H1 (cell line): ENCODE measurements around the gene UPP1. TPM values are rescaled to one million over a fixed set of nuclear protein-coding genes. Genes with fewer than 3 reads are reported as not detected.
"Not testable (repeated sequence)": the region's sequence is repeated elsewhere in the genome, so short reads cannot be mapped to it uniquely, and the experiment has no call there.

ENCODE experiments used
- CTCF ChIA-PET: fragments of 300-600 bp; sonication (Branson Sonifier 250); formaldehyde crosslinking; loops from one replicate; lab custom pipeline; 2021; ENCODE audit not compliant: partially characterized antibody; lab: Charles Lee
- POLR2A ChIA-PET: fragments of 300-600 bp; sonication (Branson Sonifier 250); formaldehyde crosslinking; loops from one replicate; lab custom pipeline; 2021; ENCODE audit warnings: inconsistent platforms; ENCODE audit not compliant: partially characterized antibody; lab: Charles Lee
- DNase-seq, 2 experiments: peaks; one replicate each; pipeline versions ENCODE4 v3.0.0 to v3.0.0-alpha.2; 2010 to 2022; ENCODE audit warnings: low spot score in 2 of 2, low read depth in 1 of 2, mixed read lengths in 1 of 2
- FAIRE-seq: peaks from 2 replicates; lab custom pipeline; 2011; peaks lifted over from hg19 to GRCh38; lab: Jason Lieb, UNC
- H2AFZ ChIP-seq: 2 replicates; pipeline ENCODE4 v1.8.1; 2012; ENCODE audit warnings: low read length, inconsistent platforms
- H2AK5ac ChIP-seq: 2 replicates; pipeline ENCODE4 v1.6.1; 2013; ENCODE audit warnings: low read depth, low read length
- H2BK120ac ChIP-seq: replicated peaks from 2 replicates; pipeline ENCODE3; 2013; ENCODE audit warnings: low read depth, low read length, inconsistent platforms
- H2BK12ac ChIP-seq: 2 replicates; pipeline ENCODE4 v1.6.1; 2013; ENCODE audit warnings: low read depth, low read length
- H2BK15ac ChIP-seq: 2 replicates; pipeline ENCODE4 v1.6.1; 2013; ENCODE audit warnings: low read length
- H2BK20ac ChIP-seq: 2 replicates; pipeline ENCODE4 v1.6.1; 2013; ENCODE audit warnings: low read length
- H2BK5ac ChIP-seq: 2 replicates; pipeline ENCODE4 v1.6.1; 2013; ENCODE audit warnings: low read depth, low read length
- H3K14ac ChIP-seq: 2 replicates; pipeline ENCODE4 v1.6.1; 2013; ENCODE audit warnings: inconsistent platforms; ENCODE audit not compliant: insufficient read length
- H3K18ac ChIP-seq: 2 replicates; pipeline ENCODE4 v1.6.1; 2013; ENCODE audit warnings: low read length; ENCODE audit errors: extremely low read depth
- H3K23ac ChIP-seq: 2 replicates; pipeline ENCODE4 v1.6.1; 2013; ENCODE audit warnings: inconsistent platforms; ENCODE audit not compliant: insufficient read length
- H3K23me2 ChIP-seq: 2 replicates; pipeline ENCODE4 v1.6.1; 2013; ENCODE audit warnings: low read depth, low read length
- H3K27ac ChIP-seq: 2 replicates; pipeline ENCODE4 v1.6.1; 2011; ENCODE audit warnings: low read depth, low read length, inconsistent platforms
- H3K27me3 ChIP-seq, 4 experiments: replicated peaks in 1 of 4; 1 replicate in 1 of 4; 2 replicates in 3 of 4; pipeline versions ENCODE4 v1.6.1 to v1.8.1; 2011 to 2013; ENCODE audit warnings: low read length in 3 of 4, mild to moderate bottlenecking in 3 of 4, inconsistent platforms in 2 of 4, mixed read lengths in 2 of 4, moderate library complexity in 1 of 4; ENCODE audit not compliant: control insufficient read depth in 3 of 4, insufficient read depth in 3 of 4; ENCODE audit errors: extremely low read depth in 1 of 4
- H3K36me3 ChIP-seq, 4 experiments: 2 replicates each; pipeline versions ENCODE4 v1.6.1 to v1.8.1; 2011 to 2013; ENCODE audit warnings: mild to moderate bottlenecking in 4 of 4, low read length in 3 of 4, moderate library complexity in 2 of 4, control low read depth in 1 of 4, inconsistent platforms in 1 of 4; ENCODE audit not compliant: insufficient read depth in 4 of 4, control insufficient read depth in 2 of 4
- H3K4ac ChIP-seq: replicated peaks from 2 replicates; pipeline ENCODE3; 2013; ENCODE audit warnings: low read length, low read depth, mixed read lengths, inconsistent platforms; ENCODE audit not compliant: insufficient read length
- H3K4me1 ChIP-seq, 4 experiments: replicated peaks in 1 of 4; 1 replicate in 1 of 4; 2 replicates in 3 of 4; pipeline versions ENCODE4 v1.6.1 to v1.8.1; 2011 to 2013; ENCODE audit warnings: low read length in 3 of 4, inconsistent platforms in 2 of 4, mixed read lengths in 1 of 4; ENCODE audit not compliant: insufficient read depth in 4 of 4, control insufficient read depth in 3 of 4
- H3K4me2 ChIP-seq, 2 experiments: 2 replicates each; pipeline versions ENCODE4 v1.6.1 to v1.8.1; 2011 to 2013; ENCODE audit warnings: low read depth in 2 of 2, low read length in 2 of 2, control low read depth in 1 of 2, inconsistent platforms in 1 of 2, mild to moderate bottlenecking in 1 of 2; ENCODE audit not compliant: insufficient read depth in 1 of 2
- H3K4me3 ChIP-seq, 4 experiments: fragments of 200-600, 300-600 bp in 1 of 4; sonication (generic), shearing (Covaris generic), sonication (Bioruptor Twin) in 1 of 4; 2 replicates each; pipeline versions ENCODE4 v1.5.1 to v1.8.1; 2011 to 2016; ENCODE audit warnings: low read length in 4 of 4, low read depth in 3 of 4, control low read depth in 2 of 4, inconsistent platforms in 2 of 4, mild to moderate bottlenecking in 2 of 4, mixed read lengths in 1 of 4, moderate library complexity in 1 of 4; ENCODE audit not compliant: insufficient read depth in 2 of 4; ENCODE audit errors: extremely low read depth in 1 of 4
- H3K56ac ChIP-seq: replicated peaks from 2 replicates; pipeline ENCODE3; 2013; ENCODE audit warnings: low read depth, mild to moderate bottlenecking, mixed read lengths, low read length, inconsistent platforms; ENCODE audit not compliant: insufficient read length
- H3K79me1 ChIP-seq: 2 replicates; pipeline ENCODE4 v1.6.1; 2013; ENCODE audit warnings: low read depth, low read length, control low read depth
- H3K79me2 ChIP-seq, 2 experiments: 2 replicates each; pipeline versions ENCODE4 v1.6.1 to v1.8.1; 2012 to 2013; ENCODE audit warnings: low read length in 2 of 2, mild to moderate bottlenecking in 2 of 2, inconsistent platforms in 1 of 2; ENCODE audit not compliant: insufficient read depth in 2 of 2, control insufficient read depth in 1 of 2
- H3K9ac ChIP-seq, 4 experiments: replicated peaks in 1 of 4; 1 replicate in 1 of 4; 2 replicates in 3 of 4; pipeline versions ENCODE4 v1.6.1 to v1.8.1; 2011 to 2013; ENCODE audit warnings: low read depth in 3 of 4, low read length in 3 of 4, control low read depth in 2 of 4, mild to moderate bottlenecking in 2 of 4, moderate library complexity in 2 of 4, inconsistent platforms in 1 of 4; ENCODE audit errors: extremely low read depth in 1 of 4
- H3K9me3 ChIP-seq, 2 experiments: 2 replicates each; pipeline versions ENCODE4 v1.6.1 to v1.8.1; 2012 to 2013; ENCODE audit warnings: mild to moderate bottlenecking in 2 of 2, moderate library complexity in 2 of 2, control low read depth in 1 of 2, inconsistent platforms in 1 of 2, low read depth in 1 of 2, low read length in 1 of 2, mixed read lengths in 1 of 2; ENCODE audit not compliant: insufficient read depth in 2 of 2
- H4K20me1 ChIP-seq, 2 experiments: replicated peaks in 1 of 2; 2 replicates each; pipeline versions ENCODE3 to v1.8.1; 2011 to 2013; ENCODE audit warnings: inconsistent platforms in 2 of 2, low read length in 2 of 2, mild to moderate bottlenecking in 1 of 2; ENCODE audit not compliant: insufficient read depth in 2 of 2, control insufficient read depth in 1 of 2
- H4K5ac ChIP-seq: 2 replicates; pipeline ENCODE4 v1.6.1; 2013; ENCODE audit warnings: low read length, low read depth, mixed read lengths, inconsistent platforms; ENCODE audit not compliant: insufficient read length
- H4K8ac ChIP-seq: 2 replicates; pipeline ENCODE4 v1.8.0; 2013; ENCODE audit warnings: mild to moderate bottlenecking, moderate library complexity, low read length, inconsistent platforms; ENCODE audit not compliant: insufficient read depth; ENCODE audit errors: extremely low read depth
- H4K91ac ChIP-seq: replicated peaks from 2 replicates; pipeline ENCODE3; 2013; ENCODE audit warnings: low read length, mixed read lengths, inconsistent platforms; ENCODE audit not compliant: insufficient read length
- GABPA ChIP-seq: IDR thresholded peaks from 2 replicates; pipeline ENCODE4 v1.6.1; 2011; ENCODE audit warnings: mild to moderate bottlenecking, low read length, moderate library complexity, borderline replicate concordance; ENCODE audit not compliant: insufficient read depth
- RBBP5 ChIP-seq: IDR thresholded peaks from 2 replicates; pipeline ENCODE4 v1.7.1; 2012; ENCODE audit warnings: low read depth, mild to moderate bottlenecking, inconsistent platforms, low read length, moderate library complexity, borderline replicate concordance
- TCF12 ChIP-seq: IDR thresholded peaks from 2 replicates; pipeline ENCODE4 v1.6.1; 2011; ENCODE audit warnings: low read depth, mild to moderate bottlenecking, low read length
- WGBS, 2 experiments: shearing (Covaris generic) in 1 of 2; methylation state at CpG; one replicate each; pipeline versions ENCODE4 v1.1.6 to v1.1.7; 2013 to 2015; ENCODE audit warnings: low lambda C conversion rate in 2 of 2, mixed read lengths in 2 of 2, inconsistent platforms in 1 of 2, low coverage in 1 of 2, missing lambda C conversion rate in 1 of 2; ENCODE audit not compliant: insufficient replicate concordance in 2 of 2, insufficient coverage in 1 of 2, insufficient read length in 1 of 2; ENCODE audit errors: extremely low coverage in 1 of 2, missing lambda C conversion rate in 1 of 2; 5-methylcytosine and 5-hydroxymethylcytosine counted together
- polyA plus RNA-seq, 7 experiments: library from polyadenylated mRNA; depleted of rRNA in 3 of 7; stranded (reverse) in 5 of 7; unstranded in 2 of 7; fragments of >200 nt in 5 of 7; fragments of 200-250 nt in 2 of 7; gene quantifications; 1 replicate in 5 of 7; 2 replicates in 1 of 7; 4 replicates in 1 of 7; pipeline versions ENCODE4 v1.2.1 to v1.2.3, GENCODE V29; 2011 to 2013; ENCODE audit warnings: missing spikeins in 2 of 7, mixed read lengths in 2 of 7
- total RNA-seq: library from RNA; stranded (reverse); fragmentation: NEBNext Ultra II Directional; extraction: Animal tissue kit (Norgen Biotek cat#: 25700); gene quantifications from 2 replicates; pipeline ENCODE4 v1.2.1, GENCODE V29; 2021

Gene UPP1
- total and polyA plus RNA-seq, 2 of the 8 experiments (the other 6 are each of a cell fraction or from before 2014, with no cell fraction given): 40.7 to 46.2 TPM

DNA sequence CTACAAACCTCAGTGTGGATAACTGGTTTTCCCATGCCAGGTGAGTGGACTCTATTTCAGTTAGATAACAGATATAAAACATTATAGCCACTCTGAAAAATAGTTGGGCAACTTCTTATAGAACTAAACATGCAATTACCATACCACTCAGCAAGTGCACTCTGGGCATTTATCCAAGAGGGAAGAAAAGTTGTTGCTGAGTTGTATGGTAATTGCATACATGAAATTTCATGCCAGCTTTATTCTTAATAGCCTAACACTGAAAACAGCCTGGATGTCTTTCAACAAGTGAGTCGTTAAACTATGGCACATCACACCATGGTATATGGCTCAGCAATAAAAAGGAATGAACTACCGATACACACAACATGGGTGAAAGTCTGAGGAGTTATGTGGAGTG lies 10.6 kb upstream of the UPP1 start:
- no peak overlapping the region for H2AK5ac ChIP-seq
- H3K27me3 ChIP-seq: no peaks in the 10 kb centered on the region

DNA sequence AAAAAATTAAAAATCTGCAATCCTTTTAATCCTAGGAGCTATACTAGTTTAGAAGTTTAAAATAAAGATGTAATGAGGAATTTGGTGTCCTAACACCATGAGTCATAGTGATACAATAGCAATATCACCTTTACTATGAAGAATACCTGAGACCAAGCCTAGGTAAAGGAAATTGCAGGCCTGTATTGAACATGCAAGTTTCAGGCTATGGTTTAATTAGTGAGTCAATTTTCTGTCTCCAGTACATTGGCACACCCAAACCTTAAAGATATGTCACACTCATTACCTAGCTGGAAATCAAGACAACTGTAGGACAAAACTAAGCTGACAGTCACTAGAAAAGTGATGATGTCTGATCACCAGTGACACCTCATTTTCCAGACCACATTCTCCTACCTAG lies 6.7 kb upstream of the UPP1 start:
- H3K27ac ChIP-seq, H3K27me3 ChIP-seq, H2BK120ac ChIP-seq, H3K18ac ChIP-seq, H3K23ac ChIP-seq, POLR2A ChIA-PET, H3K36me3 ChIP-seq, H3K79me2 ChIP-seq, H2BK15ac ChIP-seq, H3K4me3 ChIP-seq, H2BK5ac ChIP-seq, H2BK12ac ChIP-seq, H3K9ac ChIP-seq, H2BK20ac ChIP-seq, H2AFZ ChIP-seq, H2AK5ac ChIP-seq, H4K20me1 ChIP-seq, H4K91ac ChIP-seq, H3K79me1 ChIP-seq, H3K56ac ChIP-seq, H3K4me1 ChIP-seq, H3K9me3 ChIP-seq, H4K5ac ChIP-seq, H3K4me2 ChIP-seq, H3K23me2 ChIP-seq, FAIRE-seq, DNase-seq, H3K4ac ChIP-seq, H4K8ac ChIP-seq, H3K14ac ChIP-seq: not testable (repeated sequence)
- CTCF ChIA-PET: interaction anchor here (1.3 to 2.7 kb wide), 2 partner anchors 28 to 94 kb away, joined by 3 to 10 read pairs; no protein-coding TSS in a partner anchor

More for the DNA sequence above, 10.6 kb upstream of the UPP1 start:
- WGBS, 2 experiments: 92% methylated on average over 2 of the region's 2 CpGs; no CpG with 5 or more reads in 1 of the 2 experiments
- Histone ChIP-seq H4K91ac (no peak overlapping the region), H3K9me3 (no peaks in the 10 kb centered on the region), H3K56ac (no peak overlapping the region), H3K27ac (no peak overlapping the region), H4K5ac (no peak overlapping the region), H4K20me1 (no peaks in the 10 kb centered on the region), H2BK15ac (no peak overlapping the region), H2BK12ac (no peak overlapping the region), H3K9ac (no peak overlapping the region), H3K14ac (no peak overlapping the region), H3K4me3 (no peak overlapping the region), H2AFZ (no peak overlapping the region), H3K23me2 (no peaks in the 10 kb centered on the region), H2BK5ac (no peak overlapping the region), H2BK20ac (no peak overlapping the region), H3K18ac (no peak overlapping the region), H3K4ac (no peak overlapping the region), H3K4me2 (no peak overlapping the region), H3K36me3 (no peaks in the 10 kb centered on the region), H3K79me1 (no peaks in the 10 kb centered on the region), H3K4me1 (no peaks in the 10 kb centered on the region), H4K8ac (no peak overlapping the region), H3K23ac (no peak overlapping the region), H2BK120ac (no peak overlapping the region), H3K79me2 (no peaks in the 10 kb centered on the region)
- DNase-seq (no peak), FAIRE-seq (no peak)
- ChIA-PET POLR2A (interaction anchor here (1.2 to 2.0 kb wide), 3 partner anchors 8 to 11 kb away, joined by 3 to 5 read pairs (median 5); partner anchors contain the start of gene UPP1), CTCF (no interaction called here)
- TF ChIP-seq RBBP5 (no peak), TCF12 (no peak), GABPA (no peak)
